ENCODE results near the gene NRBP1.

GRCh38 chr2:27441958-27442919, 13.8 kb downstream of the NRBP1 start, which contains the start of gene KRTCAP3:
- TF ChIP-seq CTCF (IDR thresholded peaks at IDR 0.05; ENCODE audit: low read length): peak; percentile 29; the same call in 1 of the 2 replicates
- no peak for TF ChIP-seq EZH2 (IDR thresholded peaks at IDR 0.05; ENCODE audit: borderline replicate concordance, low read length)

Measured in OCI-LY1 (cell line).